Measurements from ENCODE around the gene DPP7.

DNA sequence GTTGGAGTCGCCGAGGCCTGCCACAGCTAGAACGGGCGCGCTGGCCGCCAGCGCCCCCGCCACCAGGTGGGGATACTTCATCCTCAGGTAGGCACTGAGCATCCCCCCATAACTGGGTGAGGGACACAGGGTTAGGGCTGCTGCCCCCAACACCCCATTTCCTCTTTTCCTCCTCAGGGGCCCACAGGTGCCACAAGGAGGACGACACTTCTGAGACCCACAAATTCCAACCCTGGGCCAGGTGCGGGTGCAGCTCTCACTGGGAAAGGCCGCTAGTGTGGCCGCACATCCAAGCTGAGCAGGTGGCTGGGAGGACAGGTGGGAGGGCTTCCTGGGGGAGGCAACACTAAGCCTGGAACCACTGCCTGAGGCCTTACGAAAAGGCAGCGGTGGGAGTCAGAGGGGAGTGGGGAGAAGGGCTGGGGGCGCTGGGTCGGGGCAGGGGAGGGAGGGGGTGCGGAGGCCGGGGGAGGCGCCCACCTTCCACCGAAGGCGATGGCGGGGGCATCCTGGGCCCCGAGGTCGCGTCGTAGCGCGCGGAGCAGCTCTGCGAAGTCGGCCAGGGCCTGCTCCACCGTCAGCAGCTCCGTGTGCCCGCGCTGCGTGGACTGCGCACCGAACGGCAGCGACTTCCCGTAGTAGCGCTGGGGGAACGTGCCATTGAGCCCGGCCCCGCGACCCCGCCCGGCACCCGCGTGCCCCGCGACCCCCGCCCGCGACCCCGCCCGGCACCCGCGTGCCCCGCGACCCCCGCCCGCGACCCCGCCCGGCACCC is 961 bp downstream of the DPP7 start:
- TF ChIP-seq, protein P1, sequence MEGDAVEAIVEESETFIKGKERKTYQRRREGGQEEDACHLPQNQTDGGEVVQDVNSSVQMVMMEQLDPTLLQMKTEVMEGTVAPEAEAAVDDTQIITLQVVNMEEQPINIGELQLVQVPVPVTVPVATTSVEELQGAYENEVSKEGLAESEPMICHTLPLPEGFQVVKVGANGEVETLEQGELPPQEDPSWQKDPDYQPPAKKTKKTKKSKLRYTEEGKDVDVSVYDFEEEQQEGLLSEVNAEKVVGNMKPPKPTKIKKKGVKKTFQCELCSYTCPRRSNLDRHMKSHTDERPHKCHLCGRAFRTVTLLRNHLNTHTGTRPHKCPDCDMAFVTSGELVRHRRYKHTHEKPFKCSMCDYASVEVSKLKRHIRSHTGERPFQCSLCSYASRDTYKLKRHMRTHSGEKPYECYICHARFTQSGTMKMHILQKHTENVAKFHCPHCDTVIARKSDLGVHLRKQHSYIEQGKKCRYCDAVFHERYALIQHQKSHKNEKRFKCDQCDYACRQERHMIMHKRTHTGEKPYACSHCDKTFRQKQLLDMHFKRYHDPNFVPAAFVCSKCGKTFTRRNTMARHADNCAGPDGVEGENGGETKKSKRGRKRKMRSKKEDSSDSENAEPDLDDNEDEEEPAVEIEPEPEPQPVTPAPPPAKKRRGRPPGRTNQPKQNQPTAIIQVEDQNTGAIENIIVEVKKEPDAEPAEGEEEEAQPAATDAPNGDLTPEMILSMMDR (IDR thresholded peaks at IDR 0.05; ENCODE audit: low read depth, low read length), result no peak
- TF ChIP-seq EZH2phosphoT487 (IDR thresholded peaks at IDR 0.05; ENCODE audit: low read depth), result no peak
